ENCODE measurements around the gene AMACR.

AMACR gene

DNA sequence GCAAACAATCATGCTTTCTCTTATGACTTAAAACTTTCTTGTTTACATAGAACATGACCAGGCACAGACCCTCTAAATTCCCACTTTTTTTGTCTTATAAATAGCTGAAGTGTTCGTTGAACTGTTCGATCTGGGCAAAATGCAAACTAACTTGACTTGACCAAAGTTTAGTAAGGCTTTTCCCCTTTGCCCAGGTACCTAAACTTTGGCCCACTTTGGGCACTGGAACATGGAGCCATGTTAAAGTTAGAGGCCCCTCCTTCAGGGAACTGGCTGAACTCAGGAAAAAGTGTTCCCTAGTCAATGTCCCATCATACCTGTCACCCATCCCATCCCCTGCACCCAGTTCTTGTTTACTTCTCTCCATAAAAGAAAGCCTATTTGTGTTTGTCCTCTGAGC, 9.4 kb upstream of the AMACR start:
- in situ Hi-C loops (cut with MboI; ENCODE audit: low pct_unique_long_range_greater_than_20kb, low sequenced_read_pairs, unreplicated experiment), result no loop called here
- DNase-seq (ENCODE audit: low spot score), result no peak
- TF ChIP-seq, protein P1, sequence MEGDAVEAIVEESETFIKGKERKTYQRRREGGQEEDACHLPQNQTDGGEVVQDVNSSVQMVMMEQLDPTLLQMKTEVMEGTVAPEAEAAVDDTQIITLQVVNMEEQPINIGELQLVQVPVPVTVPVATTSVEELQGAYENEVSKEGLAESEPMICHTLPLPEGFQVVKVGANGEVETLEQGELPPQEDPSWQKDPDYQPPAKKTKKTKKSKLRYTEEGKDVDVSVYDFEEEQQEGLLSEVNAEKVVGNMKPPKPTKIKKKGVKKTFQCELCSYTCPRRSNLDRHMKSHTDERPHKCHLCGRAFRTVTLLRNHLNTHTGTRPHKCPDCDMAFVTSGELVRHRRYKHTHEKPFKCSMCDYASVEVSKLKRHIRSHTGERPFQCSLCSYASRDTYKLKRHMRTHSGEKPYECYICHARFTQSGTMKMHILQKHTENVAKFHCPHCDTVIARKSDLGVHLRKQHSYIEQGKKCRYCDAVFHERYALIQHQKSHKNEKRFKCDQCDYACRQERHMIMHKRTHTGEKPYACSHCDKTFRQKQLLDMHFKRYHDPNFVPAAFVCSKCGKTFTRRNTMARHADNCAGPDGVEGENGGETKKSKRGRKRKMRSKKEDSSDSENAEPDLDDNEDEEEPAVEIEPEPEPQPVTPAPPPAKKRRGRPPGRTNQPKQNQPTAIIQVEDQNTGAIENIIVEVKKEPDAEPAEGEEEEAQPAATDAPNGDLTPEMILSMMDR (IDR thresholded peaks at IDR 0.05; ENCODE audit: extremely low read depth, insufficient read depth, missing control alignments), result no peak

DNA sequence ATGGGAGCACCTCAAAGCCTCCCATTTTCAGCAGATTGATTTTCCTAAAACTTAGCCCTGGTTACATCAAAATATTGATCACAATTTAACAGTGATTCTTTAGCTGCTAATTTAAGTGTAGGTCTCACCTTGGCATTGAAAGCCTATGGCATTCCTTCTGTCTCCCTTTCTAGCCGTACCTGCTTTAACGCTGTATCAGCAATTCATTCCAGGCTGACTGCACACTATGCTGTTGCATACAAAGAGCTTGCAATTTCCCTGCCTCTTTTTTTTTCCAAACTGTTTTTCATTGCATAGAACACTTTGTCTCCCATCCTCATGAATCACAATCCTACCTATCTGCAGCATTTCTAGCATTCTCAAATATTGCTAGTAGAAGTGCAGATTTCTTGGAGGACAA, 8.9 kb upstream of the AMACR start:
- in situ Hi-C loops (cut with MboI; ENCODE audit: low pct_unique_long_range_greater_than_20kb, low sequenced_read_pairs, unreplicated experiment), result no loop called here
- DNase-seq (ENCODE audit: low spot score), result no peak
- TF ChIP-seq, protein P1 (IDR thresholded peaks at IDR 0.05; ENCODE audit: extremely low read depth, insufficient read depth, missing control alignments), result no peak

DNA sequence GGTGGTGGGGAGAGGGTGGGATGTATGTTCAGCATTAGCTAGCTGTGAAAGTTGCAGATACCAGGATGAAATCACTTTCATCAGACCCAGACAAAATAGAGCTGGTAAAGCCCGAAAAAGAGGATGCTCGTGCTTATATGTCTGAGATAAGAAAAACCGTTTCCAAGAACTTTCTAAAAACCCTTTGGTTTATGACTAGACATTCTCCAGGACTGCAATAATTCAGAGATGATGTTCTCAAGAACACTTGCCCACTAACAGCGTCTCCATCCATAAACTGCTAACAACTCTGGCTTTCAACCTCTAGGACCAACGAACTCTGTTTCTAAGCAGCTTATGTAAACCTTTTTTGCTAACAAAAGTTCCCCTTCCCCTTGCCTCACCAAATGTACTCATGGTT, 8.4 kb upstream of the AMACR start:
- in situ Hi-C loops (cut with MboI; ENCODE audit: low pct_unique_long_range_greater_than_20kb, low sequenced_read_pairs, unreplicated experiment), result no loop called here
- TF ChIP-seq, protein P1 (IDR thresholded peaks at IDR 0.05; ENCODE audit: extremely low read depth, insufficient read depth, missing control alignments), result no peak
- DNase-seq (ENCODE audit: low spot score), result no peak

DNA sequence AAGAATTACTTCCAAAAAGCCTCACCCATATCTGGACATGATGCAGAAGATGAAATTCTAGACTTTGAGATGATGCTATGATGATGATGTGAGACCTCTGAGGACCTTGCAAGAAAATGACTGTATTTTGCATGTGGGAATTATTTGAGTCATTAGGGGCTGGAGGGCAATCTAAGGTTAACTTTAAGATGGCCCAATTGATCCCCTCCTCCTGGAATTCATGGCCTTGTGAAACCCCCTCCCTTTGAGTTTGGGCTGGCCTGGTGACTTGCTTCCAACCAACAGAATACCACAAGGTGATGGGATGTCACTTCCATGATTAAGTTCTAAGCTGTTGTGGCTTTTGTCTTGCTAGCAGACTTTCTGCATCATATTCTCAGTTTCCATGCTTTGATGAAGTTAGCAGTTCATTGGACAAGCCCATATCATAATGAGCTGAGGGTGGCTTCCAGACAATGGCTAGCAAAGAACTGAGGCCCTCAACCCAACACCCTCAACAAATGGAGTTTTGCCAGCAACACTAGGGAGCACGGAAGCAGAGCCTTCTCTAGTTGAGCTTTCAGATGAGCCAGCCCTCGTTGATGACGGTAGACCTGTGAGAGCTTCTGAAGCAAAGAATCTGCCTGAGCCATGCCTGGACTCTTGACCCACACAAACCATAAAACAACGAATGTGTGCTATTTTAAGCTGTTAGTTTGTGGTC, 7.4 kb upstream of the AMACR start:
- in situ Hi-C loops (cut with MboI; ENCODE audit: low pct_unique_long_range_greater_than_20kb, low sequenced_read_pairs, unreplicated experiment), result no loop called here
- DNase-seq (ENCODE audit: low spot score), result no peak
- TF ChIP-seq, protein P1 (IDR thresholded peaks at IDR 0.05; ENCODE audit: extremely low read depth, insufficient read depth, missing control alignments), result no peak

DNA sequence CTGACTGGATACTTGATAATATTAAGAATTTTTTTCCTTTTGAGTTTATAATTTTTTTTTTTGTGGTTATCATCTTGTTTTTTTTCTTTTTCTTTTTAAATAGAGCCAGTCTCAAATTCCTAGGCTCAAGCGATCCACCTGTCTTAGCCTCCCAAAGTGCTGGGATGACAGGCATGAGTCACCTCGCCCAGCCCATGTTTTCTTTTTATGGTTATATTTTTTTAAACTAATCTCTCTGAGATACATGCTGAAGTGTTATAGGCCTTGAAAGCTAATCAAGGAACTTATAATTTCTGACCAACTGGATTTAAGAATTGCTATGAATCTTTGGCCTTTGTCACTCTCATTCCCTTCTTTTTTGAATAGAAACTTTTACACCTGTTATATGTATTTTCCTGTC, 6.8 kb upstream of the AMACR start:
- no peak for DNase-seq (ENCODE audit: low spot score)
- in situ Hi-C loops (cut with MboI; ENCODE audit: low pct_unique_long_range_greater_than_20kb, low sequenced_read_pairs, unreplicated experiment), result no loop called here

DNA sequence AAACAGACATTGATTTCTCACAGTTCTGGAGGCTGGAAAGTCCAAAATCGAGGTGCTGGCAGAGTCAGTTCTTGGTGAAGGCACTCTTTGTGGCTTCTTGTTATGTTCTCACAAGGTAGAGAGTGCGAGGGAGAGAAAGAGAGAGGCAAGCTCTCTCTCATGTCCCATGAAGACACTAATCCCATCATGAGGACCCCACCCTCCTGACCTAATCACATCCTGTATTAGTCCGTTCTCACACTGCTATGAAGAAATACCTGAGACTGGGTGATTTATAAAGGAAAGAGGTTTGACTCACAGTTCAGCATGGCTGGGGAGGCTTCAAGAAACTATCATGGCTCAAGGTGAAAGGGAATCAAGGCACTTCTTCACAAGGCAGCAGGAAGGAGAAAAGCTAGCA, 5.7 kb upstream of the AMACR start:
- TF ChIP-seq, protein P1 (IDR thresholded peaks at IDR 0.05; ENCODE audit: extremely low read depth, insufficient read depth, missing control alignments), result no peak
- in situ Hi-C loops (cut with MboI; ENCODE audit: low pct_unique_long_range_greater_than_20kb, low sequenced_read_pairs, unreplicated experiment), result no loop called here
- DNase-seq (ENCODE audit: low spot score), result no peak

More for the DNA sequence above, 6.8 kb upstream of the AMACR start:
- TF ChIP-seq, protein P1 (IDR thresholded peaks at IDR 0.05; ENCODE audit: extremely low read depth, insufficient read depth, missing control alignments), result no peak

All from GM13977 (cell line).